ENCODE data around the gene CSNK1A1L.

The CSNK1A1L gene

GRCh38 chr13:37134411-37135041 lies 29.1 kb upstream of the CSNK1A1L start:
- Mint-ChIP-seq H3K27me3 (ENCODE audit: low read depth) (no peaks in the 10 kb centered on the region), H3K4me1 (peaks cover 50% of the 10 kb centered on the region), H3K9me3 (no peaks in the 10 kb centered on the region), H3K27ac (peak overlapping the region; percentile 86 to 95 (median 92)), H3K4me3 (peak overlapping the region in 1 of 3 experiments; percentile 19), H3K36me3 (ENCODE audit: low read depth) (no peaks in the 10 kb centered on the region)
- TF ChIP-seq, protein P1, sequence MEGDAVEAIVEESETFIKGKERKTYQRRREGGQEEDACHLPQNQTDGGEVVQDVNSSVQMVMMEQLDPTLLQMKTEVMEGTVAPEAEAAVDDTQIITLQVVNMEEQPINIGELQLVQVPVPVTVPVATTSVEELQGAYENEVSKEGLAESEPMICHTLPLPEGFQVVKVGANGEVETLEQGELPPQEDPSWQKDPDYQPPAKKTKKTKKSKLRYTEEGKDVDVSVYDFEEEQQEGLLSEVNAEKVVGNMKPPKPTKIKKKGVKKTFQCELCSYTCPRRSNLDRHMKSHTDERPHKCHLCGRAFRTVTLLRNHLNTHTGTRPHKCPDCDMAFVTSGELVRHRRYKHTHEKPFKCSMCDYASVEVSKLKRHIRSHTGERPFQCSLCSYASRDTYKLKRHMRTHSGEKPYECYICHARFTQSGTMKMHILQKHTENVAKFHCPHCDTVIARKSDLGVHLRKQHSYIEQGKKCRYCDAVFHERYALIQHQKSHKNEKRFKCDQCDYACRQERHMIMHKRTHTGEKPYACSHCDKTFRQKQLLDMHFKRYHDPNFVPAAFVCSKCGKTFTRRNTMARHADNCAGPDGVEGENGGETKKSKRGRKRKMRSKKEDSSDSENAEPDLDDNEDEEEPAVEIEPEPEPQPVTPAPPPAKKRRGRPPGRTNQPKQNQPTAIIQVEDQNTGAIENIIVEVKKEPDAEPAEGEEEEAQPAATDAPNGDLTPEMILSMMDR (IDR thresholded peaks at IDR 0.05; ENCODE audit: unreplicated experiment in 3 of 3), result no peak

DNA sequence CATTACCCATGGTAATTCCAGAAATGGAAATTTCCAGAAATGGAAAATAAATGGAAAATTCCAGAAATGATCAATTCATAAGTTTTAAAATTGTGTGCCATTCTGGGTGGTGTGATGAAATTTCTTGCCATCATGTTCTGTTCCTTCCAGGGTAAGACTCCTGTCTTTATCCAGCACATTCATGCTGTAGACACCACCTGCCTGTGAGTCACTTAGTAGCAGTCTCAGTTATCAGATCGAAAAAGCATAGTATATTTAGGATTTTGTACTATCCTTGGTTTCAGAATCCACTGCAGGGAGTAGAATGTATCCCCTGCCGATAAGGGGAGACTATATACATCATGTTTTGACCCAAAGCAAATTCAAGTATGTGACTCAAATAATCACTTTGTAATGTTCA lies 26.7 kb upstream of the CSNK1A1L start:
- TF ChIP-seq, protein P1 (IDR thresholded peaks at IDR 0.05; ENCODE audit: unreplicated experiment in 3 of 3), result no peak
- peaks cover 59% of the 10 kb centered on the region for H3K4me1 Mint-ChIP-seq
- peak overlapping the region in 2 of 3 experiments; percentile 72 to 99 for H3K27ac Mint-ChIP-seq
- peaks cover 1% of the 10 kb centered on the region for H3K9me3 Mint-ChIP-seq
- H3K36me3 Mint-ChIP-seq (ENCODE audit: low read depth), result no peaks in the 10 kb centered on the region
- no peak overlapping the region for H3K4me3 Mint-ChIP-seq
- H3K27me3 Mint-ChIP-seq (ENCODE audit: low read depth), result no peaks in the 10 kb centered on the region

DNA sequence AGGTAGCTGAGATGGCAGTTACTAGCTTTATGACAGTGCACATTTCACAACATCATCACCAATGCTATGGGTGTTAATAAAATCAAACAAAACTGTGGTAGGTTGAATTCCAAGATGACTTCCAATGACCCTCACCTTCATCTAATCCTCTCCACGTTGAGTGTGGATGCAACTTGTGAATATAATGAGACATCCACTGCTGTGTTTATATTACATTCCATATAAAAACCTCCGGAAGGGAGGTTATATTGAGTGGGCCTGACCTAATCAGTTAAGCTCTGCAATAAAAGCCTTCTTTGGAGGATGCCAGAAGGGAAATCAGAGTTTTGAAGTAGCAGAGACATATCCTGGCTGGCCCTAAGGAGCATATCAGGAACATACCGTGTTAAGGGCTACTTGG lies 25.6 kb upstream of the CSNK1A1L start:
- Mint-ChIP-seq H3K27me3 (ENCODE audit: low read depth) (no peaks in the 10 kb centered on the region), H3K36me3 (ENCODE audit: low read depth) (no peaks in the 10 kb centered on the region), H3K9me3 (peaks cover 5% of the 10 kb centered on the region), H3K27ac (peak overlapping the region; percentile 84 to 99 (median 84)), H3K4me3 (no peak overlapping the region), H3K4me1 (peaks cover 69% of the 10 kb centered on the region)
- TF ChIP-seq, protein P1 (IDR thresholded peaks at IDR 0.05; ENCODE audit: unreplicated experiment in 3 of 3), result no peak

DNA sequence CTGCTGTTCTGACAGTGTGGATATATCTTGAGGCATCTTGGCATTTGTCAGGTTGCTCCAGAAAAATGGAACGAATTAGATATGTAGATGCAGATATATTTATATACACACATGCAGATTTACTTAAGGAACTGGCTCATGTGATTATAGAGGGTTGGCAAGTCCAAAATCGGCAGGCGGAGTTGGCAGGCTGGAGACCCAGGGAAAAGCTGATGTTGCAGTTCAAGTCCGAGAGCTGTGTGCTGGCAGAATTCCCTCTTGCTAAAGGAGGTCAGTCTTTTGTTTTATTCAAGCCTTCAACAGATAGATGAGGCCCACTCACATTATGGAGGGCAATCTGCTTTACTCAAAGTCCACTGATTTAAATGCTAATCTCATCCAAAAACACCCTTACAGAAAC lies 24.4 kb upstream of the CSNK1A1L start:
- no peaks in the 10 kb centered on the region for H3K27me3 Mint-ChIP-seq (ENCODE audit: low read depth)
- H3K4me1 Mint-ChIP-seq, result peaks cover 60% of the 10 kb centered on the region
- H3K9me3 Mint-ChIP-seq, result peaks cover 5% of the 10 kb centered on the region
- H3K4me3 Mint-ChIP-seq, result no peak overlapping the region
- peak overlapping the region; percentile 84 to 99 (median 84) for H3K27ac Mint-ChIP-seq
- TF ChIP-seq, protein P1 (IDR thresholded peaks at IDR 0.05; ENCODE audit: unreplicated experiment in 3 of 3), result no peak
- H3K36me3 Mint-ChIP-seq (ENCODE audit: low read depth), result no peaks in the 10 kb centered on the region

DNA sequence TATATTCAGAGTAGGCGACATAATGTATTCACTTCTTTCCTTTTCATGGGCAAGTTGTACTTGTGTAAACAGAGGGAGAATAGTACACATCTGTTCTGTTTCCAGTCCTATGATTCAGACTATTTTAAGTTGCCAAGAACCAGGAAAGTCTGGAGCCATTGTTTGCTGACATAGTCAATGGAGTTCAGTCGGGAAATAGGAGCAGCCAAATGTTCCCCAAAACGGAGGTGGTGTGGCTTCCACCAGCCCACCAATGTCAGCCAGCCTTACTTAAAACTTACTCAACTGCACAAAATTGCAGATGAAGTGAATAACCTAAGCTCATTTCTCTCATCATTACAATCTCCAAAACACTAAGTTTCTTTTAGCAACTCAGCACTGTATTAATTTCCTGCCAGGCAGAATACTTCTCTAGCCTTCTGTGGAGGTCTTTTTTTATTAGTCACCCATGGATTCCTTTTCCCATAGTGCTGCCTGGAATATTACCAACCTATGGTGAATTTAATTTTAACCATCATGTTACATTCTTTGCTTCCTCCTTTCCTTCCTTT lies 22.3 kb upstream of the CSNK1A1L start:
- peaks cover 44% of the 10 kb centered on the region for H3K4me1 Mint-ChIP-seq
- no peaks in the 10 kb centered on the region for H3K27me3 Mint-ChIP-seq (ENCODE audit: low read depth)
- H3K4me3 Mint-ChIP-seq, result no peak overlapping the region
- no peaks in the 10 kb centered on the region for H3K36me3 Mint-ChIP-seq (ENCODE audit: low read depth)
- TF ChIP-seq, protein P1 (IDR thresholded peaks at IDR 0.05; ENCODE audit: unreplicated experiment in 3 of 3), result no peak
- H3K9me3 Mint-ChIP-seq, result peaks cover 10% of the 10 kb centered on the region
- H3K27ac Mint-ChIP-seq, result peak overlapping the region; percentile 96 to 99 (median 98)

- TF ChIP-seq, protein P1 (IDR thresholded peaks at IDR 0.05; ENCODE audit: unreplicated experiment in 3 of 3), result no peak
- H3K4me1 Mint-ChIP-seq, result peaks cover 21% of the 10 kb centered on the region
These were observed 17.9 kb upstream of the CSNK1A1L start for GRCh38 chr13:37123337-37123736.

More at GRCh38 chr13:37123337-37123736, 17.9 kb upstream of the CSNK1A1L start:
- Mint-ChIP-seq H3K9me3 (peaks cover 17% of the 10 kb centered on the region), H3K4me3 (no peak overlapping the region), H3K27ac (peak overlapping the region in 1 of 3 experiments; percentile 22), H3K36me3 (ENCODE audit: low read depth) (no peaks in the 10 kb centered on the region), H3K27me3 (ENCODE audit: low read depth) (no peaks in the 10 kb centered on the region)

Data from nephron (organoid).